ENCODE results near the gene SIN3B.

DNA sequence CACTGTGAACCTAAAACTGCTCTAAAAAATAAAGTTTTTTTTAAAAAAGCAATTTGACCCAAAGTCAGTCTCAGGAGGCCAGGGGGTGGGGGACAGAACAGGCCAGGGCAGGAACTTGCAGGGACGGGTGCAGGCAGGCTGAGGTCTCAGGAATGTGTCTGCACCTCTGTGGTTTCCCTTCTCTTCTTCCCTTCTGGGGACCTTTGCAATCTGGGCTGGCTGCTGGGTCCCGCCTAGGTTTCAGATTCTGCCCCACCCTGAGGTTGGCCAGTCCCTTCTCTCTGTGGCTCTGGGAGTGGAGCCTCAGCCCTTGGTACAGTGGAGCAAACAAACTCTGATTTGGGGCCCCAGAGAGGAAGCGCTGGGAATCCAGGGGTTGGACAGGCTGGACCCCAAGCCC is 54.3 kb downstream of the SIN3B start:
- TF ChIP-seq GTF3A (CRISPR knock-in tag; conservative IDR thresholded peaks at IDR 0.05) (no peak), CREM (IDR thresholded peaks at IDR 0.05) (no peak), CREM (CRISPR knock-in tag; IDR thresholded peaks at IDR 0.05) (no peak), JUND (CRISPR knock-in tag; IDR thresholded peaks at IDR 0.05) (no peak), ZNF737 (CRISPR knock-in tag; IDR thresholded peaks at IDR 0.05; ENCODE audit: borderline replicate concordance) (no peak), POLR2AphosphoS5 (IDR thresholded peaks at IDR 0.05; ENCODE audit: low read depth, low read length) (no peak), ZFP62 (CRISPR knock-in tag; IDR thresholded peaks at IDR 0.05) (no peak), PAF1 (CRISPR knock-in tag; IDR thresholded peaks at IDR 0.05) (no peak), HNRNPLL (IDR thresholded peaks at IDR 0.05; ENCODE audit: low read depth, low read length, poor library complexity, severe bottlenecking) (no peak)
